IPS-NIHi7 (cell line): ENCODE measurements around the gene PLSCR5.

Experiments
- DNase-seq: peaks from one replicate; pipeline ENCODE4 v3.0.0; 2012; ENCODE audit warnings: mixed read lengths; ENCODE audit errors: extremely low spot score

PLSCR5 gene

DNA sequence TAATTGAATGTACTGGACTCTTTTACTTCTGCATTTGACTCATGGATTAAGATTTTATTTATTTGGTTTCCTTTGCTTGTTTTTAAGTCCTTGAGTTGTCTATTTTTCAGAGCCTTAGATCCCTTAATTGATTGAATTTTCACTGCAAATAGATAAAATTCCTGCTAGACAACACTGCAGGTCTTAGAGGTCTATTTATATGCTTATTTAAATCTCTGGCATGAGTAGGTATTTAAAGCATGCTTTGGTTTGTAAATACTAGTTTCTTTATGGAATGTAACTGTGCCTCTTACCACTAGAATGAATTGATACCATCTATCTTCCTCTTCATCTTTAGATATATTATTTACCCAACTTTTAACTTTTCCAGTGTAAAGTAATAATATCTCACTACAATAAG is 20.0 kb downstream of the PLSCR5 start:
- DNase-seq: no peak

DNA sequence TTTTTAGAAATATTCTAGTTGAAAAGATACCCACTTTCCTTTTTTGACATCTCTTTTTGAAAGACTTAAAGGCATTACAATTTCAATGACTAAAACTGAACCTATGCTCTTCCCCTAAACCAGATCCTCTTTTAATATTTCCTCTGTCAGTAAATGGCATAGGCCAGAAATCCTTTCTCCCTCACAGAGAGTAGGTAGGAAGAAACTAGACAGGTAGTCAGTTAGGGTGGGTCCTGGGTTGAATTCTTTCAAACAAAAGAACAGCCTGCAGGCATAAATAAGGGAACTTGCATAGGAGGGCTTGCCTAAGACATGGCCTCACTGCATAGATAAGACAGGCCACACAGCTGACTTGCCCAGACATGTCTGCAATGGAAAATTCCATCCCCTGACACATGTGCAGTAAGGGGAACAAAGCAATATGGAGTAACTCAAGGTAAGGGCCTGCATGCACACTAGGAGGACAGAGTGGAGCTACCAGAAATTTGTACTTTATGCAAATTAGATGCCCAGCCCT is 23.1 kb downstream of the PLSCR5 start:
- no peak for DNase-seq

DNA sequence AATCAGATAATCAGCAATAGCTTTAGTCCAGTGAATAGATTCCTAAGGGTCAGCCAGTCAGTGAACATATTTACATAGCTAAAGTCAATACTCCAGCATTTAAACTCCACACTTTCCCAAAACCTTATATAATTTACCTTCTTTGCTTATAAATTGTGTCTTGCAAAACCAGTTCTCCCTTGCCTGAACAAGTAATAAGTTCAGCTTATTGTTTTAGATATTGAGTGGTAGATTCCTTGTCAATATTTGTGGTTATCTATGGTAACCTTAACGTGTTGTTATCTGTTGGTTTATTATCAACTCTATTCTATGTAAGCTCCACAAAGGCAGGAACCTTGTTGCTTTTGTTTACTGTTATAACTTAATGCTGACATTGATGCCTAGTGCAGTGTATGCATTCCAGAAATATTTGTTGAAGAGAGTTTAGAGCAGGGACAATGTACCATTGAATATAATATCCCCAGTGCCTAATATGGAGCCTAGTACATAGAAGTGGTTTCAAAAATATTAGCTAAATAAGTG is 24.0 kb downstream of the PLSCR5 start:
- DNase-seq: no peak

DNA sequence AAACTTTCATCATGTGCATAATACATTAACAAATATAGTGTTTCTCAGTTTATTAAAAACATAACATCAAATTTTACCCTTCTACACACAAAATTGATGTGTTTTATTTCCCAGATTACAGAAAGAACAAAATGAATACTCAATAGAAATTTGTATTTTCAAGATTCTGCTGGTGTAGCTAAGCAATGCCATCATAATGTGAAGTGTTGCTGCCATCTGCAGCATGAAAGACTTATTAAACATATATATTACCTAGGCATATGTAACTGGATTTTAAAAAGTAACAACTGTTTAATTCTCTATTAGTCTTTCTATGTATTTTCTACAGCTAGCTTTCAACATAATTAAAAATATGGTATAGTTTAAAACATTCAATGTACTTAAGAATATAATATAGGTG is 27.5 kb downstream of the PLSCR5 start:
- no peak for DNase-seq

DNA sequence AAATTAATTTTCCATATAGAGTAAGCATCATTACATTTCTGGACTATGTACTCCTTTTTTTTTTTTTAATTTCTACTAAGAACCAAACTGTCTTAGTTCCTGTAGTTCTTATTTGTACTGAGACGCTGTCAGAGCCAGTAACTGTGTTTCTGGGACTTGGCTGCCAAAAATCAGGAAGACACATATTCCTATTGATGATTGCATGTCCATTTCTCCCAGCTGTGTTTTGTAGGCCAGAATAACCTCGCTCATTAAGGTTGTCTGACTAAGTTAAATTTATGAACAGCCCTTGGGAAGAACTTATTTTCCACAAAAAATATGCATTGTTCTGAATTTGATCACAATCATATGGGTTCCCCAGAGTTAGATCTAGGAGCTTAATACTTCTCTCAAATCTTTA is 29.5 kb downstream of the PLSCR5 start:
- no peak for DNase-seq

DNA sequence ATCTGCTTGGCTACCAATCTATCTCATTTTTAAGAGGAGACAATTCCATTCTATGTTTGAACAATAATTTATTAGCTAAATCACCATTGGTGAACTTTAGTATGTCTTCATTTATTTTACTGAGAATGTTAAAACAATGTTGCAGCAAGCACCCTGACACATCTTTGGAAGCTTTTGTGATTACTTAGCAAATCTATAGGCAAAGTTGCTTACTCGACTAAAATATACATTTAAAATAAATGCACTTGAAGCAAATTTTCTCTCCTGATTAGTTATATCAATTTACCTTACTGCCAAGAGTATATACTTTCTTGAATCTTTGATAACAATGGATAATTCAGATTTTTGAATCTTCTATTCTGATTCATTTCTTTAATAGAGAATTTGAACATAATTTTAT is 31.0 kb downstream of the PLSCR5 start:
- DNase-seq: no peak

DNA sequence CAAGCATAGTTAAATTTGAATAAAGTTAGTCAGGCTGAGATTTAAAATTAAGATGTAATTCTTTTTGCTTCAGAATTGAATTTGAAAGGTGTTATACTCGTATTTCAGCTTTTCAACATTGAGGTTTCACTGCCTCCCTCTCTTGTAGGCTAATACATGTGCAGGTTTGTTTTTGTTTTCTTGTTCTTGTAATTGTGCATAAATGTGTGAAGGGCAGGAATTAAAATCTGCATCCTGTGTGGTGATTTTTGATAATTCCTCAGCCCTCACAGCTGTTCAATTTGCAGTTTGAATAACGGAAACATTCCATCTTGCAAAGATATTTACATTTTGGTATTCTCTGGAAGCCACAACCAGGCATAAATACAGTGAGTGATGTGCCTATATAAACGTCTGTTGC is 35.8 kb downstream of the PLSCR5 start:
- DNase-seq: no peak

DNA sequence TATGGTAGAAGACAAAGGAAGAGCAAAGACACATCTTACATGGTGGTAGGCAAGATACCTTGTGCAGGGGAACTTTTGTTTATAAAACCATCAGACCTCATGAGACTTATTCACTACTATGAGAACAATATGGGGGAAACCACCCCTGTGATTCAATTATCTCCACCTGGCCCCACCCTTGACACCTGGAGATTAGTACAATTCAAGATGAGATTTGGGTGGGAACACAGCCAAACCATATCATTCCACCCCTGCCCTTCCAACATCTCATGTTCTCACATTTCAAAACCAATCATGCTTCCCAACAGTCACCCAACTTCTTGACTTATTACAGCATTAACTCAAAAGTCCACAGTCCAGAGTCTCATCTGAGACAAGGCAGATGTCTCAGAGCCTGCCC is 39.0 kb downstream of the PLSCR5 start:
- no peak for DNase-seq

DNA sequence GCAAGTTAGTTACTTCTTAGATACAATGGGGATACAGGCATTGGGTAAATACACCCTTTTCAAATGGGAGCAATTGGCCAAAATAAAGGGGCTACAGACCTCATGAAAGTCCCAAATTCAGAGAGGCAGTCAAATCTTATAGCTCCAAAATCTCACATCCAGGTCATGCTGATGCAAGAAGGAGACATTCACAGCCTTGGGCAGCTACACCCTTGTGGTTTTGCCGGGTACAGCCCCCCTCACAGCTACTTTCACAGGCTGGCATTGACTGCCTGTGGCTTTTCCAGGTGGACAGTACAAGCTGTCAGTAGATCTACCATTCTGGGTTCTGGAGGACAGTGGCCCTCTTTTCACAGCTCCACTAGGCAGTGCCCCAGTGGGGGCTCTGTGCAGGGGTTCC is 43.3 kb downstream of the PLSCR5 start:
- no peak for DNase-seq

DNA sequence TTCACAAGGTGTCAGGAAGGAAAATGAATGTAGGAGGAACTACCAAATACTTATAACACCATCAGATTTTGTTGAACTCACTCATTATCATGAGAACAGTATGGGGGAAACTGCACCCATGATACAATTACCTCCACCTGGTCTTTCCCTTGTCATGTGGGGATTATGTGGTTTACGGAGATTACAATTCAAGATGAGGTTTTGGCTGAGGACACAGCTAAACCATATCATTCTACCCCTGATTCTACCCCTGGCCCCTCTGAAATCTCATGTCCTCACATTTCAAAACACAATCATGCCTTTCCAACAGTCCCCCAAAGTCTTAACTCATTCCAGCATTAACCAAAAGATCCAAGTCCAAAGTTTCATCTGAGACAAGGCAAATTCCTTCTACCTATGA is 43.7 kb downstream of the PLSCR5 start:
- DNase-seq: no peak

DNA sequence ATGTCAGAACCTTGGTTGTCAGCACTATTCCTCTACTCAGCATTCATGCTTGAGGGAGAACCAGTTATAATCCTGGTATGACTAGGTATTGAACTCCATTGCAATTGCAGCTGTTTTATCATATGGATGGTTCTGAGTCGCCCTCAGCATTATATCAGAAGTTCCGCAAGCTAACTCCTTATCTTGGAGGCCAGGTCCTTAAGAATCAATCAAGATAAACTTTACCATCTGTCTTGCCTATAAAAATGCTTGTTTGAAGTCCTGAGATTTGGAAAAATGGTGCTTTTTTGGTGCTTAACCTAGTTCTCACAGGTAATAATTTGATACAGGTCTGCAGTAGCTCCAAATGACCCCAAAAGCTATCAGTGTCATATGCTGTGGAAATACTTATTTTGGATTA is 44.5 kb downstream of the PLSCR5 start:
- no peak for DNase-seq

DNA sequence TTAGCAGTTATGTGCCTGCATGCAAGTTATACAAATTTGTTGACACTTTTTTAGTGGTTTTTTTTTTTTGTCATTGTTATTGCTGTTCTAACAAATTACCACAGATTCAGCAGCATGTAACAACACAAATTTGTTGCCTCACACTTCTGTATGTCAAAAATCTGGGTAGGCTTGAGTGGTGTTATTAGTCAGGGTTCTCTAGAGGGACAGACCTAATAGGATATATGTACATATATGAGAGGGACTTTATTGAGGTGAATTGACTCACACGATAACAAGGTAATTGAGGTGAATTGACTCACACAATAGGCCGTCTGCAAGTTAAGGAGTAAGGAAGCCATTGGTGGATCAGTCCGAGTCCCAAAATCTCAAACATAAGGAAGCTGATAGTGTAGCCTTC is 45.8 kb downstream of the PLSCR5 start:
- no peak for DNase-seq

DNA sequence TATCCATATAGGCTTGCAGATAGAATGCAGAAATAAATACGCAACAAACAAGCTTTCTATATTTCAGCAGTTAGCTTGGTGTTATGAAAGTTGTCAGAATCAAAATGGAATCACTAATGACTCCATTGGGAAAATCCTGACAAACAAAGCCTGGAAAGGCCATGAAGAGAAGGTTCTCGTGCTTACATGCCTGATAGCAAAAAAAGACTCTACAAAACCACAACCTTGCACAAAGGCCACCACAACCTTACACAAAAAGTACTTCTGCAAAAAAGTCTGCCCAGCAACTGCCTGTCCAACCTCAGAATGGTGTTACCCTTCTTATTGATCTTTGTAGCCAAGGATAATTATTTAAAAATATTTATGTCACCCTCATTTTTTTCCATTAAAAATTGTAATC is 46.4 kb downstream of the PLSCR5 start:
- DNase-seq: no peak

DNA sequence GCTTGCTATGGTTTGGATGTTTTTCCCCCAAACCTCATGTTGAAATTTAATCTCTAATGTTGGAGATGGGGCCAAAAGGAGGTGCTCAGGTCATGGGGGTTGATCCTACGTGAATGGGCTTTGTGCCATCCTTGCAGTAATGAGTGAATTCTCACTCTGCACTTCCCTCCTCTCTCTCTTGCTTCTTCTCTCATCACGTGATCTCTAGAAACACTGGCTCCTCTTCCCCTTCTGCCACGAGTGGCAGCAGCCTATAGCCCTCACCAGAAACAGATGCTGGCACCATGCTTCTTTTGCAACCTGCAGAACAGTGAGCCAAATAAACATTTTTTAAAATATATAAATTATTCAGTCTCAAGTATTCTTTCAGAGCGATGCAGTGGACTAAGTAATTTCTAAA is 47.4 kb downstream of the PLSCR5 start:
- no peak for DNase-seq

DNA sequence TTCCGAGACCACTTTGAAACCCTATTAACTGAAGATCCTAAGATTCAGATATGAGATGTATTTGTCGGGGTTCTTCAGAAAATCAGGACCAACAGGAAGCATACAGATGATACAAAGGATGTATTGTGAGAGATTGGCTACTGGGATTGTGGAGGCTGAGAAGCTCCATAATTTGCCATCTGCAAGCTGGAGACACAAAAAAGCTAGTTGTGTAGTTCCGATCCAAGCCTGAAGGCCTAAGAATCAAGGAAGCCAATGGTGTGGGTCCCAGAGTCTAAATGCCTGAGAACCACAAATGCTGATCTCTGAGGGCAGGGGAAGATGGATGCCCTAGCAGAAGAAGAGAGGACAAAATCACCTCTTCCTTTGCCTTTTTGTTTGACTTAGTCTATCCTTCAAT is 49.8 kb downstream of the PLSCR5 start:
- DNase-seq: no peak

DNA sequence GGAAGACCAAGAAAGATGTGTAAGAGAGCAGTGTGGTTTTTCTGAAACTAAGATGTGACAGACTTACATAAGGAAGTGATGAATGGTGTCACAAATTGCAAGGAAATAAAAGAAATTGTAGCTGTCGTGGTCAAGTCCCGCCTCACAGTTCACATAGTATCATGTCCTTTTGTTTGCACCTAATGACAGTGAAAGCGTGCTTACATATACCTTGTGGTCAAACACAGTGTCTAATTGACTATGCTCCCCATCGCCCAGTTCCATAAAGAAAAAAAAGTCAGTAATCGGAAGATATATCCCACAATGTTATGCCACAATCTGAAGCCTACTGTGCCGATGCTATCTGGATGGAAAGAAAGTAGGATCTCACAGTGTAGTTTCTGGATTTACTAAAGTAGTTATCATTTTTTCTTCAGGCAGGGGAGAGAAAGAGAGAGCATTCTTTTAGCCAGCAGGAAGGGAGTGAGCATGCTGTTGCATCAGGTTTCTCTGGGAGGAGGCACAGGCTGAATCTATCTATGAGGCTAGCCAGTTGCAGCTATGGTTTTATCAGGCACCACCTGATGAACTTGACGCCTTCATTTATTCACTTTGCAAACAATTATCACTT is 50.9 kb downstream of the PLSCR5 start:
- DNase-seq: no peak

DNA sequence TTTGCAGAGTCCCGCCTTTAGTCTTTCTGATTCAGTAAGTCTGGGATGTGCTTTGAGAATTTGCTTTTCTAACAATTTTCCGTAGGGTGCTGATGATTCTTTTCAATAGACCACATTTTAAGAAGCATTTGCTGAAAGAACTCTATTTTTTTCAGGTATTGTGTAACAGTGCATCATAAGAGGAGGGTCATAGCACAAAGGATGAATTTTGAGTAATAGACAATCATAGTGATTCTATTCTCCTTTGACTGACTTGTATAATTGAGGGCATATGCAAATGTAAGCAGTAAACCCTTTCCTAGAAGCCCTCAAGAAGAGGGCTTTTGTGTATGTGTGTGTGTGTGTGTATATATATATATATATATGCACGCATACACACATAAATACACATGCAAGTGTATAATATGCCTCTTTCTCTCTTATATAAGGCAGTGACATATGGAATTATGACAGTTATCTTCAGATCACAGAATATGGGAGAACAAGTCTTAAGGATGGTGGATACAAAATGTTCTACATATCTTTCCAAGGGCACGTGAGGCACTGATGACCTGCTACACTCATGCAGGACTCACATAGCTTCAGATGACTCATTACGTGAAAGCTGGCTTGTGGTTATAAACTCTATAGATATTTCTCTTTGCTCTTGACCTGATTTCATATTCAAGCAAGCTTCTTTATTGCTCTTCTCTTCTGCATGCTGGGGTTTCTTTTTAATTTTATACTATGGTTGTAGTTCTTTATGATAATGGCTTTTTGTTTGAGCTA is 54.2 kb downstream of the PLSCR5 start:
- no peak for DNase-seq

DNA sequence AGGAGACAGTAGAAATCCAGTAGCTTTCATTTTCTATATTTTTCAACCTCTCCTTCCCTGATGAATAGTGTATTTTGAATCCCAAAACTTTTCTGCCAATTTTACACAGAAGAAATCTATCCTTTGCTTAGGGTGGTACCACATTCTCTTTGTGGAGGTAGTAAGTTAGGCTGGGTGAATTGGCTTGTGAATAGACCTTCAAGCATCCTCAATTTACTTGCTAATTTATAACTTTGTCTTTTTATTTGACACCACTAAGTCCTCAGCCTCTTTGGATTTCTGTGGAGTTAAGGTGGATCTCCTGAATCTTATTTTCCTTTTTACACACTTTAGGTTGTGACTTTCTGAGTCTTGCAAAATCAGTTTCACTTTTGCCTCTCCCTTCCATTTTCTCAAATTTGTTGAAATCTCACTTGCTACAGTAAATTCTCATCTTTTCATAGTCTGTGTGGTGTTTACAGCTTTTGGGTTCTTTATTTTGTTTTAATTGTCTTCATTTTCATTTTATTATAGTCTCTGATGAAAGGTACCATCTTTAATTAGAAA is 55.0 kb downstream of the PLSCR5 start:
- DNase-seq: no peak

DNA sequence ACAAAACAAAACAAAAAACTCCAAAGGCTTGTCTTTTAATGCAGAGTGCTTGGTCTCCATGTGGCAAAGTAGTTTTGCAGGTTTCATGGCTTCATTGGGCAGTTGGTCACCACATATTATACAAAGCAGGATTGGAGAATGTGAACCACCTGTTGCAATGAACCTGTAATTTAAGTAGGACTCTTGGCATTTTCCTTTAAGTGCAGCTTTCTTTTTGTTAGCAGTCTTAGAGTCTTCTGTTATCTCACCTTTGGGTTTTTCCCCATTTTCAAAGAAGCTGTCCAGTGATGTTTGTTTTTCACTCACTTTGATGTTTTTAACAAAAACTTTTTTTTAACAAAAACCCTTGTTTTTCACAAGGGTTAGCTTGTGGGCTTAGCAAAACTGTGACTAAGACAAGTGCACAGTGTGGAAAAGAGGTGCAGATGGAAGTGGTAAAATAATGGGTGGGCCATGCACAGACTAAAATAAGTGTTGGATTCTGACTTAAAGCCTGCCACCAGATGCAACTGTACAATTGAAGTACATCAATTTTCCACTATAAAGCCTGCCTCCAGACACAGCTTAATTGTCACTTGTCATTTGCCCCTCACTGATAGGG is 57.8 kb downstream of the PLSCR5 start:
- DNase-seq: no peak

DNA sequence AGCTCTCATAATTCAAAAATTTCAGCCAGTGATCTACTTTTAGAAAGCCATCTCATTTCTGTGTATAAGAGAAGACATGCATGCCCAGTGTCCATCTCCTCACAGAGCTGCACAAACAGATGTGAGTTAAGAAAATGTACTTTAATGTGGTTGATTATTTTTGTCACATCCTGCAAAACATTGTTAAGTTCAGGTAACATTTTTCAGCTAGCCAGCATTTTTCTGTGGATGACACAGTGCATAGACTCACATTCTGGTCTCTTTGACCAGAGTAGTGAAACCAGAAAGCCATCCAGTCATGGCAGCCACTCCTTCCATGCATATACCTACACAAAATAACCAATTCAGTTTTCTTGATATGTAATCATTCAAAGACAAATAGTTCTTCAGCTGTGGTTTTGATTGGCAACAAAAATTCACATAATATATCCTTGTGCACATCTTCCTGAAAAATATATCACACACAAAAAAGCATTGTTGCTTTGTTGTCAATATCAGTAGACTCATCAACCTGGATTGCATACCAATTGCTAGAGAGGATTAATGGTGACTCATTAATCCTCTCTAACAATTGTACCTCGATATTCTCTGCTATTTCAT is 58.7 kb downstream of the PLSCR5 start:
- no peak for DNase-seq

DNA sequence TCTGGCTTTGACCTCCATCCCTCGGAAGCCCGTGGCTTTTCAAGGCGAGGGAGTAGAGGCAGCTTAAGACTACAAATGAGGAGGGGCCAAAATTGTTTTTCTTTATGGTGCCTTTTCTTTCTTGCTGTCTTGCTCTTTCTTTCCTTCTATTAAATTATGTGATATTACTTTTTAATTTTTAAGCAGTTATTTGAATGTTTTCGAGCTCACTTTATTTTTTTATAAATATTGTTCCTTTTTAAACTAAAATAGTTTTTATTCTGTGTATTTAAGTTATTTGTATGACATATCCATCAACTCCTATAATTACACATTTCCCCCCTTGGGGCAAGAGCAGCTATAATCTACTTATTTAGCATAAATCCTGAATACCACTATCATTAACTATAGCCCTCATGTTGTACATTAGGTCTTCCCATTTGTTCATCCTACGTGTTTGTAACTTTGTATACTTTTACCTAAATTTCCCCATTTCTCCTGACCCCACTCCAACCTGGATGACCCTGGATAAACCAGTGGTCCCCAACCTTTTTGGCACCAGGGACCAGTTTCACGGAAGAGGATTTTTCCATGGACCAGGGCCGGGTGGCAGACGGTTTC is 60.1 kb downstream of the PLSCR5 start:
- DNase-seq: no peak
